PFSK-1 (cell line): Measurements from ENCODE around the gene RAB31.

Source experiments
- FOXP2 ChIP-seq: optimal IDR thresholded peaks from 2 replicates; pipeline ENCODE3; 2011; ENCODE audit warnings: borderline replicate concordance, control low read depth, inconsistent platforms; ENCODE audit not compliant: insufficient read depth; ENCODE audit errors: extremely low read length, extremely low read depth
- POLR2AphosphoS5 ChIP-seq: IDR thresholded peaks from 2 replicates; pipeline ENCODE4 v1.6.1; 2012; ENCODE audit warnings: low read depth, mild to moderate bottlenecking, control low read depth, low read length, moderate library complexity
- SIN3A ChIP-seq: IDR thresholded peaks from 2 replicates; pipeline ENCODE4 v1.6.1; 2012; ENCODE audit warnings: mild to moderate bottlenecking, low read length, moderate library complexity, borderline replicate concordance; ENCODE audit not compliant: insufficient read depth
- TAF1 ChIP-seq: IDR thresholded peaks from 2 replicates; pipeline ENCODE4 v1.6.1; 2012; ENCODE audit warnings: low read length, control low read depth, borderline replicate concordance; ENCODE audit not compliant: insufficient read depth
- TF ChIP-seq, protein P1 (sequence below), 2 experiments: IDR thresholded peaks; 2 replicates each; pipeline versions ENCODE4 v1.6.1 to v1.8.0; 2011 to 2012; ENCODE audit warnings: low read depth in 2 of 2, low read length in 2 of 2, control low read depth in 1 of 2, inconsistent platforms in 1 of 2, mild to moderate bottlenecking in 1 of 2, moderate library complexity in 1 of 2; ENCODE audit not compliant: insufficient read depth in 1 of 2

Gene RAB31

DNA sequence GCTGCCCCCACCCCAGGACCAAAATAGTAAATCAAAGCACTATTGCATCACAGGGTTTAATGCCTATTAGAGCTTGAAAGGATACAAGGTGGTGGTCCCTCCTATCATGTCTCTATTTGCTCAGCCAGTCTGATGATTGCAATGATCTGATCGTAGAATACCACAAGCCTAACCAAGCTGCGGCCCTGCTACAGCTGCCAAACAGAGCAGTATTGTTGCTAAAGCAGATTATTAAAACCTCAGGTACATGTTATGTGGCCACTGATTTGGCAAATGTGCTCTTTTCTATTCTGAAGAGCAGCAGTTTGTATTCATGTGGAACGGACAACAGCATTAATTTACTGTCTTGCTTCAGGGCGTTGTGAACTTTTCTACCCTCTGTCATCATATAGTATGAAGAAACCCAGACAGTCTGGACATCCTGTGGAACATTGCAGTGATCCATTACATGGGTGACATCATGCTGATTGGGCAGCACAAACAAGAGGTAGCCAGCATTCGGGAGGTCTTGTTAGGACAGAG, 197.4 kb downstream of the RAB31 start:
- TF ChIP-seq POLR2AphosphoS5 (no peak), SIN3A (no peak), FOXP2 (no peak), TAF1 (no peak)
- TF ChIP-seq, protein P1, sequence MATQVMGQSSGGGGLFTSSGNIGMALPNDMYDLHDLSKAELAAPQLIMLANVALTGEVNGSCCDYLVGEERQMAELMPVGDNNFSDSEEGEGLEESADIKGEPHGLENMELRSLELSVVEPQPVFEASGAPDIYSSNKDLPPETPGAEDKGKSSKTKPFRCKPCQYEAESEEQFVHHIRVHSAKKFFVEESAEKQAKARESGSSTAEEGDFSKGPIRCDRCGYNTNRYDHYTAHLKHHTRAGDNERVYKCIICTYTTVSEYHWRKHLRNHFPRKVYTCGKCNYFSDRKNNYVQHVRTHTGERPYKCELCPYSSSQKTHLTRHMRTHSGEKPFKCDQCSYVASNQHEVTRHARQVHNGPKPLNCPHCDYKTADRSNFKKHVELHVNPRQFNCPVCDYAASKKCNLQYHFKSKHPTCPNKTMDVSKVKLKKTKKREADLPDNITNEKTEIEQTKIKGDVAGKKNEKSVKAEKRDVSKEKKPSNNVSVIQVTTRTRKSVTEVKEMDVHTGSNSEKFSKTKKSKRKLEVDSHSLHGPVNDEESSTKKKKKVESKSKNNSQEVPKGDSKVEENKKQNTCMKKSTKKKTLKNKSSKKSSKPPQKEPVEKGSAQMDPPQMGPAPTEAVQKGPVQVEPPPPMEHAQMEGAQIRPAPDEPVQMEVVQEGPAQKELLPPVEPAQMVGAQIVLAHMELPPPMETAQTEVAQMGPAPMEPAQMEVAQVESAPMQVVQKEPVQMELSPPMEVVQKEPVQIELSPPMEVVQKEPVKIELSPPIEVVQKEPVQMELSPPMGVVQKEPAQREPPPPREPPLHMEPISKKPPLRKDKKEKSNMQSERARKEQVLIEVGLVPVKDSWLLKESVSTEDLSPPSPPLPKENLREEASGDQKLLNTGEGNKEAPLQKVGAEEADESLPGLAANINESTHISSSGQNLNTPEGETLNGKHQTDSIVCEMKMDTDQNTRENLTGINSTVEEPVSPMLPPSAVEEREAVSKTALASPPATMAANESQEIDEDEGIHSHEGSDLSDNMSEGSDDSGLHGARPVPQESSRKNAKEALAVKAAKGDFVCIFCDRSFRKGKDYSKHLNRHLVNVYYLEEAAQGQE (IDR thresholded peaks at IDR 0.05; ENCODE audit: insufficient read depth in 1 of 2, low read depth in 2 of 2, low read length in 2 of 2), result no peak

DNA sequence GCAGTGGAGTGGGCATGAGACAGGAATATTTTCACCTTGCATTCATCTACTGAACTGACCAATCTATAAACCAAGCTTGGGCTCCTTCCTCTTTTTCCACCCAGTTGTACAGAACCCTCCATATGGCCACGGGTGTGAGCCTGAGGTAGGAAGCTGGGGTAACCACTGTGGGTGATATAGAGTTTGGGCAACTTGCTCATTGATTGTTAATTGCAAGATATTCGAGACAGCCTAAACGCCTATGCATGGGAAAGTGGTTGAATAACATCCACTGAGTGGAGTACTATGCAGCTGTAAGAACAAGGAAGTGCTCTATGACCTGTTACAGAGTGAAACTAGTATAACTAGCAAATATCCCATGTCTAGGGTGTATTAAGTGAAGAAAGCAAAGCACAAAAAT, 198.4 kb downstream of the RAB31 start:
- TF ChIP-seq TAF1, result no peak
- TF ChIP-seq, protein P1 (IDR thresholded peaks at IDR 0.05; ENCODE audit: insufficient read depth in 1 of 2, low read depth in 2 of 2, low read length in 2 of 2), result no peak

DNA sequence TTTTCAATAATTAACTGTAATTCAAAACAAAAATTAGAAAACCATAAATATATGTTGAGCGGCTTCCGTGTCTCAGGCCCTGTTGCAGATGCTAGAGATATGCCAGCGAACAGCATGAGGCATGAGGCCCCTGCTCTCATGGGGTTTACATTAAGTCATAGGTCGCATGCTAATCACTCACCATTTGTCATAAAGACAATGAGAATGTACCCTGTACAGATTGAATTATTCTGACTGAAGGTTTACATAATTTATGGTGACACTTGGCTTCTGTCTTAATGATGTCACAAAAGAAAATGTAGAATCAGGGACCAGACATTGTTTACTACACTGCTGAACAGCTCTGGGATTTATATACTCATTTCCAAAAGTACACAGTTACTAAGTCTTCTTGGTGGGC, 199.8 kb downstream of the RAB31 start:
- no peak for TF ChIP-seq FOXP2
- TF ChIP-seq TAF1, result no peak
- no peak for TF ChIP-seq POLR2AphosphoS5
- no peak for TF ChIP-seq SIN3A
- TF ChIP-seq, protein P1 (IDR thresholded peaks at IDR 0.05; ENCODE audit: insufficient read depth in 1 of 2, low read depth in 2 of 2, low read length in 2 of 2), result no peak

DNA sequence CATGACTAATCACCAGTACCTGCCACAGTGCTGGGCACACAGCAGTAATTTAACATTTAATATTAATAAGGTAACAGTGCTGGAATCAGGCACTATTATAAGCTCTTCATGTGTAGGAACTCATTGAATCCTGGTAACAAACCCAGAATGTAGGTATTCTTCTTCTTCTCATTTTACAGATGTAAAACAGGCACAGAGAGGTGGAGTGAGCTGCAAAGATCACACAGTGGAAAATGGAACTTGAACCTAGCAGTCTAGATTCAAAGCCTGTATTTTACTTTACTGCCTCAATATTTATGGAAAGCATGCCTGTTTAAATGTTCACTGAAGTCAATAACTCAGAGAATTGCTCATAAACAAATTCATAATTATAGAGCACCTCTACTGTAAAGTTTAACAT, 202.0 kb downstream of the RAB31 start:
- TF ChIP-seq TAF1 (no peak), POLR2AphosphoS5 (no peak), FOXP2 (no peak), SIN3A (no peak)
- TF ChIP-seq, protein P1 (IDR thresholded peaks at IDR 0.05; ENCODE audit: insufficient read depth in 1 of 2, low read depth in 2 of 2, low read length in 2 of 2), result no peak

DNA sequence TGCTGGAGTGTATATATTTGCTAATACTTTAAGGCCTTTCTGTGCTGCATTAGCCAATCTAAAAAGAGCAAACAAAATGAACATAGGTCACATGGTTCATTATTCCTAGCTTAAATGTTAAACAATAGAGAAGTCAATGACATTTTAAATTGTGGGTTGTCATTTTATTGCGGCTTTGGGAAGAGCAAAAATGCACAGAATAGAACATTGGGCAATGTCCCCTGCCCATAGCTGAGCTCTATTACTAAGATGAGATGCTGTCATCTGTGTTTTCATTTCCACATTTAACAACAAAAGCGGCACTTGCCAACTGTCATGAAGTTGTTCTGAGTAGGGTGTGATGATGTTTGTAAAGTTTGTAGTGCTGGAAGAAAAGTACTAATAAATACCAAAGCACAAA, 202.6 kb downstream of the RAB31 start:
- TF ChIP-seq TAF1 (no peak), FOXP2 (no peak)

DNA sequence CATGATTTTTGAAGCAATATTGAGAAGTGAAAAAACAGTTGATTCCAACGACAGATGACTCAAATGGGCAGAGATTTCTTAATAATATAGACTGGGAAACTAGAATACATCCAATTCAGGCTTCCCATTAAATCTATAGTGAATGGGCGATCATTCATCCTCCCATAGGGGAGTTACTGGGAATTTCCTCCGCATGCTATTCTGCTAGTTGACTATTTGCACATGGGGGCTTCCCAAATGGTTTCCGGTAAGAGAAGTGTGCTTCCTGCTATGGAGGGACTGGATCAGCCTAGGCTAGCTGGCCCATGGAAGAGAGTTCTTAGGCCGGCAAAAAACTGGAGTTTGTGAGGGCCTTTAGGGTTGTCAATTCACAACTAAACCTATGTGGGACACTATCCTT, 203.1 kb downstream of the RAB31 start:
- TF ChIP-seq POLR2AphosphoS5 (no peak), FOXP2 (no peak), SIN3A (no peak), TAF1 (no peak)
- TF ChIP-seq, protein P1 (IDR thresholded peaks at IDR 0.05; ENCODE audit: insufficient read depth in 1 of 2, low read depth in 2 of 2, low read length in 2 of 2), result no peak
